ENCODE results near the gene AADACL4.
"Not testable (repeated sequence)": the region's sequence is repeated elsewhere in the genome, so short reads cannot be mapped to it uniquely, and the experiment has no call there.

Gene AADACL4

GRCh38 chr1:12658531-12659453, 14.9 kb downstream of the AADACL4 start:
- DNase-seq (ENCODE audit: low spot score), result peak; percentile 78

- no peak for DNase-seq (ENCODE audit: low spot score)
Observed at GRCh38 chr1:12661606-12662219, 17.8 kb downstream of the AADACL4 start.

- DNase-seq (ENCODE audit: low spot score), result no peak
Observed at GRCh38 chr1:12662556-12662955, 18.7 kb downstream of the AADACL4 start.

- DNase-seq (ENCODE audit: low spot score), result no peak
Observed at GRCh38 chr1:12665511-12665910, 21.6 kb downstream of the AADACL4 start.

- no peak for DNase-seq (ENCODE audit: low spot score)
Observed at GRCh38 chr1:12666141-12666735, 22.4 kb downstream of the AADACL4 start.

- no peak for DNase-seq (ENCODE audit: low spot score)
Observed at GRCh38 chr1:12669529-12670068, 25.7 kb downstream of the AADACL4 start.

- no peak for DNase-seq (ENCODE audit: low spot score)
Observed at GRCh38 chr1:12674358-12674757, 30.5 kb downstream of the AADACL4 start.

- not testable (repeated sequence) for DNase-seq (ENCODE audit: low spot score)
Observed at GRCh38 chr1:12676122-12676521, 32.2 kb downstream of the AADACL4 start.

- DNase-seq (ENCODE audit: low spot score), result no peak
Observed at GRCh38 chr1:12677565-12677964, 33.7 kb downstream of the AADACL4 start.

GRCh38 chr1:12678350-12678749, 34.5 kb downstream of the AADACL4 start:
- no peak for DNase-seq (ENCODE audit: low spot score)

- no peak for DNase-seq (ENCODE audit: low spot score)
Observed at GRCh38 chr1:12678820-12679219, 34.9 kb downstream of the AADACL4 start.

GRCh38 chr1:12690156-12690555, 46.3 kb downstream of the AADACL4 start:
- no peak for DNase-seq (ENCODE audit: low spot score)

GRCh38 chr1:12692967-12693782, 49.3 kb downstream of the AADACL4 start:
- no peak for DNase-seq (ENCODE audit: low spot score)

GRCh38 chr1:12696658-12697057, 52.8 kb downstream of the AADACL4 start:
- DNase-seq (ENCODE audit: low spot score), result no peak

- DNase-seq (ENCODE audit: low spot score), result no peak
Observed at GRCh38 chr1:12697397-12697796, 53.5 kb downstream of the AADACL4 start.

GRCh38 chr1:12703821-12704451, 60.1 kb downstream of the AADACL4 start:
- no peak for DNase-seq (ENCODE audit: low spot score)

GRCh38 chr1:12706061-12706460, 62.2 kb downstream of the AADACL4 start:
- DNase-seq (ENCODE audit: low spot score), result no peak

- DNase-seq (ENCODE audit: low spot score), result no peak
Observed at GRCh38 chr1:12708396-12709090, 64.7 kb downstream of the AADACL4 start.

GRCh38 chr1:12709091-12709491, 65.2 kb downstream of the AADACL4 start:
- no peak for DNase-seq (ENCODE audit: low spot score)

GRCh38 chr1:12709696-12710095, 65.8 kb downstream of the AADACL4 start:
- DNase-seq (ENCODE audit: low spot score), result no peak

- no peak for DNase-seq (ENCODE audit: low spot score)
Observed at GRCh38 chr1:12711536-12711935, 67.7 kb downstream of the AADACL4 start.

All from ecto neural progenitor cell (in vitro differentiated cells).